ENCODE results near the gene ITIH3. TPM values are rescaled to one million over a fixed set of nuclear protein-coding genes. Genes with fewer than 3 reads are reported as not detected.

ITIH3 gene
- total RNA-seq, 6 donors from 2014 or later: 2.1 to 13.5 (median 7.0) TPM

GRCh38 chr3:52827441-52827840 lies 32.8 kb downstream of the ITIH3 start:
- peaks cover 0 to 20% (median 10%) of the 10 kb centered on the region in 4 donors for H3K36me3 ChIP-seq
- no peaks in the 10 kb centered on the region for H3K9me3 ChIP-seq
- H3K4me3 ChIP-seq: no peak overlapping the region
- H3K27ac ChIP-seq: no peak overlapping the region
- DNase-seq (peak in 1 of 2 donors; percentile 34), ATAC-seq (ENCODE audit: low FRiP score in 2 of 2) (no peak)
- peaks cover 0 to 5% (median 1%) of the 10 kb centered on the region in 4 donors for H3K4me1 ChIP-seq
- WGBS, 2 donors: 62 to 67% methylated on average over 5 to 9 of the region's 9 CpGs
- H3K27me3 ChIP-seq: no peaks in the 10 kb centered on the region
- no peak for TF ChIP-seq POLR2A (IDR thresholded peaks at IDR 0.05)
- TF ChIP-seq EP300 (IDR thresholded peaks at IDR 0.05): no peak
- no peak for TF ChIP-seq POLR2AphosphoS5 (IDR thresholded peaks at IDR 0.05)
- TF ChIP-seq, protein P1, sequence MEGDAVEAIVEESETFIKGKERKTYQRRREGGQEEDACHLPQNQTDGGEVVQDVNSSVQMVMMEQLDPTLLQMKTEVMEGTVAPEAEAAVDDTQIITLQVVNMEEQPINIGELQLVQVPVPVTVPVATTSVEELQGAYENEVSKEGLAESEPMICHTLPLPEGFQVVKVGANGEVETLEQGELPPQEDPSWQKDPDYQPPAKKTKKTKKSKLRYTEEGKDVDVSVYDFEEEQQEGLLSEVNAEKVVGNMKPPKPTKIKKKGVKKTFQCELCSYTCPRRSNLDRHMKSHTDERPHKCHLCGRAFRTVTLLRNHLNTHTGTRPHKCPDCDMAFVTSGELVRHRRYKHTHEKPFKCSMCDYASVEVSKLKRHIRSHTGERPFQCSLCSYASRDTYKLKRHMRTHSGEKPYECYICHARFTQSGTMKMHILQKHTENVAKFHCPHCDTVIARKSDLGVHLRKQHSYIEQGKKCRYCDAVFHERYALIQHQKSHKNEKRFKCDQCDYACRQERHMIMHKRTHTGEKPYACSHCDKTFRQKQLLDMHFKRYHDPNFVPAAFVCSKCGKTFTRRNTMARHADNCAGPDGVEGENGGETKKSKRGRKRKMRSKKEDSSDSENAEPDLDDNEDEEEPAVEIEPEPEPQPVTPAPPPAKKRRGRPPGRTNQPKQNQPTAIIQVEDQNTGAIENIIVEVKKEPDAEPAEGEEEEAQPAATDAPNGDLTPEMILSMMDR (IDR thresholded peaks at IDR 0.05): no peak

- 67 to 71% methylated on average over 5 to 10 of the region's 10 CpGs for WGBS, 2 donors
- Histone ChIP-seq H3K4me1 (peaks cover 0 to 5% (median 1%) of the 10 kb centered on the region in 4 donors), H3K27ac (no peak overlapping the region), H3K4me3 (no peak overlapping the region), H3K9me3 (no peaks in the 10 kb centered on the region), H3K36me3 (peaks cover 0 to 18% (median 9%) of the 10 kb centered on the region in 4 donors), H3K27me3 (no peaks in the 10 kb centered on the region)
- DNase-seq (peak in 1 of 2 donors; percentile 50), ATAC-seq (ENCODE audit: low FRiP score in 2 of 2) (no peak)
- TF ChIP-seq, protein P1 (IDR thresholded peaks at IDR 0.05): no peak
- TF ChIP-seq POLR2A (IDR thresholded peaks at IDR 0.05): no peak
- no peak for TF ChIP-seq EP300 (IDR thresholded peaks at IDR 0.05)
- TF ChIP-seq POLR2AphosphoS5 (IDR thresholded peaks at IDR 0.05): no peak
Observed at GRCh38 chr3:52827866-52828376, 33.3 kb downstream of the ITIH3 start.

GRCh38 chr3:52829482-52829881 lies 34.9 kb downstream of the ITIH3 start:
- H3K9me3 ChIP-seq: no peaks in the 10 kb centered on the region
- ATAC-seq (ENCODE audit: low FRiP score in 2 of 2) (no peak), DNase-seq (no peak)
- 92 to 100% methylated on average over 1 to 3 of the region's 3 CpGs for WGBS, 2 donors
- H3K36me3 ChIP-seq: peaks cover 0 to 6% (median 0%) of the 10 kb centered on the region in 4 donors
- peaks cover 0 to 5% (median 1%) of the 10 kb centered on the region in 4 donors for H3K4me1 ChIP-seq
- H3K27ac ChIP-seq: no peak overlapping the region
- H3K4me3 ChIP-seq: no peak overlapping the region
- no peak for TF ChIP-seq EP300 (IDR thresholded peaks at IDR 0.05)
- TF ChIP-seq POLR2AphosphoS5 (IDR thresholded peaks at IDR 0.05): no peak
- TF ChIP-seq, protein P1 (IDR thresholded peaks at IDR 0.05): no peak
- TF ChIP-seq POLR2A (IDR thresholded peaks at IDR 0.05): no peak
- H3K27me3 ChIP-seq: no peaks in the 10 kb centered on the region

GRCh38 chr3:52829906-52830463 lies 35.4 kb downstream of the ITIH3 start:
- WGBS, 2 donors: 86 to 93% methylated on average over 7 to 10 of the region's 10 CpGs
- TF ChIP-seq EP300 (IDR thresholded peaks at IDR 0.05) (no peak), POLR2AphosphoS5 (IDR thresholded peaks at IDR 0.05) (no peak), POLR2A (IDR thresholded peaks at IDR 0.05) (no peak)
- TF ChIP-seq, protein P1 (IDR thresholded peaks at IDR 0.05): no peak
- Histone ChIP-seq H3K27me3 (no peaks in the 10 kb centered on the region), H3K4me1 (peaks cover 0 to 5% (median 1%) of the 10 kb centered on the region in 4 donors), H3K9me3 (no peaks in the 10 kb centered on the region), H3K4me3 (no peak overlapping the region), H3K36me3 (peaks cover 0 to 3% (median under 1%) of the 10 kb centered on the region in 4 donors), H3K27ac (no peak overlapping the region)
- DNase-seq: no peak
- no peak for ATAC-seq (ENCODE audit: low FRiP score in 2 of 2)
